Smooth muscle cell (in vitro differentiated cells): Measurements from ENCODE around the gene CWC25. TPM values are rescaled to one million over a fixed set of nuclear protein-coding genes. Genes with fewer than 3 reads are reported as not detected.

Experiments used
- DNase-seq: peaks from one replicate; lab custom pipeline; 2025; ENCODE audit not compliant: unreplicated experiment; lab: John Stamatoyannopoulos, UW
- H2AFZ ChIP-seq: fragments of 200-600 bp; sonication (generic); 2 replicates; pipeline ENCODE4 v1.6.0; 2016; ENCODE audit warnings: antibody characterized with exemption, low read depth, mild to moderate bottlenecking
- H3F3A ChIP-seq: fragments of 200-600 bp; sonication (generic); 2 replicates; pipeline ENCODE4 v1.6.0; 2017; ENCODE audit warnings: antibody characterized with exemption, low read depth
- H3K27ac ChIP-seq: fragments of 200-600 bp; sonication (generic); 2 replicates; pipeline ENCODE4 v1.5.1; 2016; ENCODE audit warnings: low read depth, mild to moderate bottlenecking
- H3K27me3 ChIP-seq: fragments of 200-600 bp; sonication (generic); 2 replicates; pipeline ENCODE4 v1.6.1; 2016; ENCODE audit warnings: low read depth, mild to moderate bottlenecking
- H3K36me3 ChIP-seq: fragments of 200-600 bp; sonication (generic); 2 replicates; pipeline ENCODE4 v1.5.1; 2016; ENCODE audit warnings: low read depth
- H3K4me1 ChIP-seq: fragments of 200-600 bp; sonication (generic); 2 replicates; pipeline ENCODE4 v1.5.1; 2016; ENCODE audit warnings: low read depth
- H3K4me2 ChIP-seq: fragments of 200-600 bp; sonication (generic); 2 replicates; pipeline ENCODE4 v1.6.0; 2016; ENCODE audit warnings: mild to moderate bottlenecking
- H3K4me3 ChIP-seq: fragments of 200-600 bp; sonication (generic); 2 replicates; pipeline ENCODE4 v1.5.1; 2016; ENCODE audit warnings: mild to moderate bottlenecking
- H3K79me2 ChIP-seq: fragments of 200-600 bp; sonication (generic); 2 replicates; pipeline ENCODE4 v1.6.0; 2016; ENCODE audit warnings: low read depth, mild to moderate bottlenecking
- H3K9ac ChIP-seq: fragments of 200-600 bp; sonication (generic); 2 replicates; pipeline ENCODE4 v1.6.0; 2016; ENCODE audit warnings: low read depth
- H3K9me3 ChIP-seq: fragments of 200-600 bp; sonication (generic); replicated peaks from 2 replicates; pipeline ENCODE4 v1.5.1; 2016; ENCODE audit warnings: low read depth
- H4K20me1 ChIP-seq: fragments of 200-600 bp; sonication (generic); 2 replicates; pipeline ENCODE4 v1.6.0; 2016; ENCODE audit warnings: low read depth
- CTCF ChIP-seq: fragments of 200-600 bp; sonication (generic); IDR thresholded peaks from 2 replicates; pipeline ENCODE4 v1.5.1; 2017; ENCODE audit warnings: borderline replicate concordance, mild to moderate bottlenecking, antibody characterized with exemption; ENCODE audit not compliant: insufficient read depth, poor library complexity, severe bottlenecking
- WGBS: methylation state at CpG from one replicate; pipeline ENCODE4 v1.1.7; 2016; ENCODE audit warnings: low lambda C conversion rate; 5-methylcytosine and 5-hydroxymethylcytosine counted together
- polyA plus RNA-seq: library from polyadenylated mRNA; unstranded; fragments of >200 nt; fragmentation: Nextera tagmentation; extraction: Ambion mirVana; gene quantifications from 2 replicates; pipeline ENCODE4 v1.2.1, GENCODE V29; 2016
- total RNA-seq: library from RNA; depleted of rRNA; stranded (reverse); fragments of >200 nt; gene quantifications from 2 replicates; pipeline ENCODE4 v1.2.3, GENCODE V29; 2014

Gene CWC25
- total and polyA plus RNA-seq, 2 experiments from 2014 or later, result 9.2 to 11.0 TPM

- Histone ChIP-seq H3K4me1 (peaks cover 14% of the 10 kb centered on the region), H3K4me2 (peak overlapping the region; percentile 94), H3K4me3 (peak overlapping the region; percentile 92), H3K79me2 (peaks cover 60% of the 10 kb centered on the region), H3K36me3 (no peaks in the 10 kb centered on the region), H2AFZ (no peak overlapping the region), H4K20me1 (peaks cover 60% of the 10 kb centered on the region), H3K27ac (no peak overlapping the region), H3K9ac (peak overlapping the region; percentile 100), H3K9me3 (no peaks in the 10 kb centered on the region), H3F3A (no peaks in the 10 kb centered on the region), H3K27me3 (no peaks in the 10 kb centered on the region)
- DNase-seq, result no peak
- no peak for TF ChIP-seq CTCF
- 89% methylated on average over 6 of the region's 6 CpGs for WGBS
Observed at GRCh38 chr17:38797828-38798227, 27.3 kb downstream of the CWC25 start.

GRCh38 chr17:38797158-38797490 lies 28.0 kb downstream of the CWC25 start:
- no peak for TF ChIP-seq CTCF
- Histone ChIP-seq H3K4me2 (peak overlapping the region; percentile 94), H3K4me1 (peaks cover 14% of the 10 kb centered on the region), H2AFZ (no peak overlapping the region), H3K27me3 (no peaks in the 10 kb centered on the region), H3K36me3 (no peaks in the 10 kb centered on the region), H3K9ac (no peak overlapping the region), H3K79me2 (peaks cover 67% of the 10 kb centered on the region), H3K9me3 (no peaks in the 10 kb centered on the region), H3K4me3 (peak overlapping the region; percentile 92), H4K20me1 (peaks cover 67% of the 10 kb centered on the region), H3K27ac (no peak overlapping the region), H3F3A (no peaks in the 10 kb centered on the region)
- 95% methylated on average over 5 of the region's 5 CpGs for WGBS
- no peak for DNase-seq

GRCh38 chr17:38796451-38797157 lies 28.5 kb downstream of the CWC25 start:
- no peak overlapping the region for H3K4me3 ChIP-seq
- peaks cover 70% of the 10 kb centered on the region for H4K20me1 ChIP-seq
- H3K27ac ChIP-seq, result no peak overlapping the region

More at GRCh38 chr17:38796451-38797157, 28.5 kb downstream of the CWC25 start:
- Histone ChIP-seq H3K4me2 (peak overlapping the region; percentile 94), H3K36me3 (no peaks in the 10 kb centered on the region), H3K27me3 (no peaks in the 10 kb centered on the region), H3K9ac (no peak overlapping the region), H3K79me2 (peaks cover 67% of the 10 kb centered on the region), H3F3A (no peaks in the 10 kb centered on the region), H2AFZ (no peak overlapping the region), H3K9me3 (no peaks in the 10 kb centered on the region), H3K4me1 (peaks cover 14% of the 10 kb centered on the region)
- TF ChIP-seq CTCF, result no peak
- no peak for DNase-seq
- WGBS, result 78% methylated on average over 5 of the region's 5 CpGs
